Measurements from ENCODE around the gene GRIP1.

GRCh38 chr12:66571361-66571915 is 107.4 kb downstream of the GRIP1 start:
- TF ChIP-seq EZH2 (IDR thresholded peaks at IDR 0.05; ENCODE audit: borderline replicate concordance) (no peak), CTCF (IDR thresholded peaks at IDR 0.05; ENCODE audit: poor library complexity) (no peak)

Data from hepatocyte (in vitro differentiated cells).